ENCODE results near the gene C11orf71.

Gene C11orf71

GRCh38 chr11:114358716-114359115 lies 41.6 kb downstream of the C11orf71 start:
- DNase-seq (ENCODE audit: low read depth in 2 of 2) = no peak

GRCh38 chr11:114354076-114354475 lies 46.2 kb downstream of the C11orf71 start:
- no peak for DNase-seq (ENCODE audit: low read depth in 2 of 2)

- DNase-seq (ENCODE audit: low read depth in 2 of 2) = no peak
These were observed 46.9 kb downstream of the C11orf71 start for GRCh38 chr11:114353443-114353842.

GRCh38 chr11:114350022-114350421 lies 50.3 kb downstream of the C11orf71 start:
- DNase-seq (ENCODE audit: low read depth in 2 of 2) = no peak
